HCT116 (cell line): Measurements from ENCODE around the gene BCDIN3D. TPM values are rescaled to one million over a fixed set of nuclear protein-coding genes. Genes with fewer than 3 reads are reported as not detected.

Source experiments
- ATAC-seq: fragments of 200-7000 bp; cut with Tn5 transposase; 2 replicates; pipeline ENCODE4 v1.9.1; 2020; ENCODE audit warnings: mild to moderate bottlenecking, moderate library complexity
- BruUV-seq: library from RNA; stranded (reverse); fragments of 400-500 nt; replicated peaks from 2 replicates; lab custom pipeline; 2021; lab: Mats Ljungman, UMichigan
- CTCF ChIA-PET: fragments of 300-600 bp; sonication (Branson Sonifier 250); formaldehyde crosslinking; loops from one replicate; lab custom pipeline; 2021; ENCODE audit warnings: antibody characterized with exemption; lab: Charles Lee
- POLR2A ChIA-PET: fragments of 300-600, 350-600 bp; sonication (Branson Sonifier 250); formaldehyde crosslinking; loops from one replicate; lab custom pipeline; 2021; ENCODE audit warnings: antibody characterized with exemption; lab: Charles Lee
- RAD21 ChIA-PET, 2 experiments: fragments of 300-600 bp; sonication (Branson Sonifier 250); formaldehyde crosslinking; loops; one replicate each; lab custom pipeline; 2023; ENCODE audit warnings: low total read pairs in 2 of 2; ENCODE audit not compliant: uncharacterized antibody in 2 of 2, unreplicated experiment in 2 of 2, low non-redundant PET in 1 of 2; lab: Charles Lee
- DNase-seq: peaks from one replicate; pipeline ENCODE4 v3.0.0-alpha.2; 2010; ENCODE audit warnings: low read depth, low spot score
- H2AFZ ChIP-seq: fragments of 200-600 bp; shearing (Covaris generic), sonication (generic); 2 replicates; pipeline ENCODE4 v1.6.1; 2017; ENCODE audit warnings: low read depth, mixed run types, mixed read lengths, antibody characterized with exemption, low read length; ENCODE audit not compliant: poor library complexity, severe bottlenecking
- H3K27ac ChIP-seq: 2 replicates; pipeline ENCODE4 v1.5.1; 2012; ENCODE audit warnings: low read depth, low read length
- H3K27me3 ChIP-seq: fragments of 200-600 bp; sonication (generic); 2 replicates; pipeline ENCODE4 v1.6.1; 2016; ENCODE audit warnings: mixed run types, low read length, mixed read lengths; ENCODE audit not compliant: insufficient read depth
- H3K36me3 ChIP-seq, 2 experiments: fragments of 200-500 bp in 1 of 2; fragments of 200-600 bp in 1 of 2; sonication (Bioruptor generic) in 1 of 2; sonication (generic) in 1 of 2; 2 replicates each; pipeline versions ENCODE4 v1.5.1 to v1.6.1; 2014 to 2016; ENCODE audit warnings: low read length in 2 of 2, inconsistent platforms in 1 of 2, mixed read lengths in 1 of 2, mixed run types in 1 of 2; ENCODE audit not compliant: insufficient read depth in 2 of 2, control insufficient read depth in 1 of 2
- H3K4me1 ChIP-seq, 2 experiments: fragments of 200-600 bp in 1 of 2; sonication (generic) in 1 of 2; 2 replicates each; pipeline versions ENCODE4 v1.5.1 to v1.6.1; 2012 to 2017; ENCODE audit warnings: low read length in 2 of 2, inconsistent platforms in 1 of 2, mild to moderate bottlenecking in 1 of 2, mixed read lengths in 1 of 2, mixed run types in 1 of 2, moderate library complexity in 1 of 2; ENCODE audit not compliant: insufficient read depth in 2 of 2, control insufficient read depth in 1 of 2
- H3K4me2 ChIP-seq: fragments of 200-600 bp; sonication (generic); 2 replicates; pipeline ENCODE4 v1.6.1; 2017; ENCODE audit warnings: mixed run types, low read length, mixed read lengths
- H3K4me3 ChIP-seq, 2 experiments: fragments of 200-600 bp in 1 of 2; sonication (generic) in 1 of 2; replicated peaks in 1 of 2; 2 replicates each; pipeline ENCODE4 v1.5.1; 2011 to 2016; ENCODE audit warnings: low read length in 2 of 2, control low read depth in 1 of 2, low read depth in 1 of 2, mild to moderate bottlenecking in 1 of 2, mixed read lengths in 1 of 2, mixed run types in 1 of 2
- H3K79me2 ChIP-seq: fragments of 200-600 bp; sonication (generic); 2 replicates; pipeline ENCODE4 v1.6.1; 2017; ENCODE audit warnings: mild to moderate bottlenecking, mixed run types, low read length, moderate library complexity, mixed read lengths; ENCODE audit not compliant: insufficient read depth
- H3K9ac ChIP-seq: fragments of 200-600 bp; sonication (generic); 2 replicates; pipeline ENCODE4 v1.6.1; 2016; ENCODE audit warnings: low read length, mixed read lengths
- H3K9me2 ChIP-seq: fragments of 200-600 bp; sonication (generic), shearing (Covaris generic); 2 replicates; pipeline ENCODE4 v1.6.1; 2017; ENCODE audit warnings: mixed run types, mild to moderate bottlenecking, moderate library complexity; ENCODE audit not compliant: insufficient read depth
- H3K9me3 ChIP-seq, 2 experiments: fragments of 200-500 bp in 1 of 2; fragments of 200-600 bp in 1 of 2; sonication (Bioruptor generic) in 1 of 2; sonication (generic) in 1 of 2; 2 replicates each; pipeline ENCODE4 v1.6.1; 2014 to 2017; ENCODE audit warnings: low read length in 2 of 2, mixed read lengths in 2 of 2, inconsistent platforms in 1 of 2, low read depth in 1 of 2, mild to moderate bottlenecking in 1 of 2, mixed run types in 1 of 2, moderate library complexity in 1 of 2; ENCODE audit not compliant: control insufficient read depth in 1 of 2, insufficient read depth in 1 of 2
- H4K20me1 ChIP-seq: fragments of 200-600 bp; sonication (generic), shearing (Covaris generic); 2 replicates; pipeline ENCODE4 v1.6.1; 2017; ENCODE audit warnings: mixed run types, mild to moderate bottlenecking, moderate library complexity; ENCODE audit not compliant: insufficient read depth
- CBX3 ChIP-seq: IDR thresholded peaks from 2 replicates; pipeline ENCODE4 v1.6.1; 2012; ENCODE audit warnings: low read depth
- CEBPB ChIP-seq: IDR thresholded peaks from 2 replicates; pipeline ENCODE4 v1.6.1; 2012; ENCODE audit warnings: low read depth
- ELF1 ChIP-seq: IDR thresholded peaks from 2 replicates; pipeline ENCODE4 v1.6.1; 2012; ENCODE audit warnings: low read depth, borderline replicate concordance
- EZH2phosphoT487 ChIP-seq: fragments of 200-600 bp; IDR thresholded peaks from 2 replicates; pipeline ENCODE4 v1.6.1; 2018; ENCODE audit warnings: antibody characterized with exemption, borderline replicate concordance
- FOSL1 ChIP-seq: IDR thresholded peaks from 2 replicates; pipeline ENCODE4 v1.6.1; 2012; ENCODE audit warnings: low read depth
- JUND ChIP-seq: IDR thresholded peaks from 2 replicates; pipeline ENCODE4 v1.6.1; 2012
- RAD21 ChIP-seq: IDR thresholded peaks from 2 replicates; pipeline ENCODE4 v1.6.1; 2012; ENCODE audit warnings: low read depth, mild to moderate bottlenecking
- SP1 ChIP-seq: IDR thresholded peaks from 2 replicates; pipeline ENCODE4 v1.6.1; 2012; ENCODE audit warnings: low read depth
- SRF ChIP-seq: IDR thresholded peaks from 2 replicates; pipeline ENCODE4 v1.6.1; 2012; ENCODE audit warnings: low read depth
- ZFX ChIP-seq: fragments of 450-650 bp; IDR thresholded peaks from 2 replicates; pipeline ENCODE4 v1.6.1; 2017
- intact Hi-C: fragments of 100-400 bp; cut with micrococcal nuclease; formaldehyde crosslinking; loops from 2 replicates; pipeline ENCODE4 v1.10.0; 2022
- total RNA-seq: library from RNA; stranded (reverse); gene quantifications from one replicate; pipeline ENCODE4 v1.2.1, GENCODE V29; 2021; ENCODE audit not compliant: unreplicated experiment
- TF ChIP-seq, protein P1 (sequence below), 3 experiments: fragments of 200-600 bp in 1 of 3; sonication (generic) in 1 of 3; IDR thresholded peaks in 2 of 3; conservative IDR thresholded peaks in 1 of 3; 2 replicates each; pipeline ENCODE4 v1.5.1; 2012 to 2017; ENCODE audit warnings: low read depth in 2 of 3, low read length in 2 of 3, antibody characterized with exemption in 1 of 3, borderline replicate concordance in 1 of 3, control low read depth in 1 of 3, mild to moderate bottlenecking in 1 of 3, mixed read lengths in 1 of 3, mixed run types in 1 of 3, moderate library complexity in 1 of 3; ENCODE audit not compliant: insufficient read depth in 1 of 3
- TF ChIP-seq, protein P2 (sequence below): IDR thresholded peaks from 2 replicates; pipeline ENCODE4 v1.6.1; 2011; ENCODE audit warnings: mild to moderate bottlenecking, low read length, moderate library complexity; ENCODE audit not compliant: insufficient replicate concordance; ENCODE audit errors: extremely low read depth
- TF ChIP-seq, protein P3 (sequence below): IDR thresholded peaks from 2 replicates; pipeline ENCODE4 v1.6.1; 2012
- TF ChIP-seq, protein P4 (sequence below): IDR thresholded peaks from 2 replicates; pipeline ENCODE4 v1.6.1; 2012

BCDIN3D gene
- total RNA-seq, 1 experiment from 2014 or later = 5.7 TPM

DNA sequence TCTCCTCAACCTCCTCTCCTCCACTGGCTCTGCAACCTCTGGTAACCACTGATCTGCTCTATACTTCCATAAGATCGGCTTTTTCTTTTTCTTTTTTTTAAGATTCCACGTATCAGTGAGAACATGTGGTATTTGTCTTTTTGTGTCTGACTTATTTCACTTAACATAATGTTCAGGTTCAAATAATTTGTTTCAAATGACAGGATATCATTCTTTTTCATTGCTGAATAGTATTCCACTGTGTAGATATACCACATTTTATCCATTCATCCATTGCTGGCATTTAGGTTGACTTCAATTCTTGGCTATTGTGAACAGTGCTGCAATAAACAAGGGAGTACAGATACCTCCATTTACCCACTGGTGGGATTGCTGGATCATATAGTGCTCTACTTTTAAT is 55.2 kb downstream of the BCDIN3D start:
- Histone ChIP-seq H3K36me3 (no peaks in the 10 kb centered on the region), H3K9ac (no peak overlapping the region), H3K27ac (no peak overlapping the region), H3K79me2 (no peaks in the 10 kb centered on the region), H3K4me1 (peaks cover 0 to 9% of the 10 kb centered on the region in 2 experiments; a peak in 2 of 4 replicates), H3K4me3 (no peak overlapping the region), H3K9me2 (no peaks in the 10 kb centered on the region), H3K27me3 (no peaks in the 10 kb centered on the region), H2AFZ (no peak overlapping the region), H4K20me1 (no peaks in the 10 kb centered on the region), H3K4me2 (no peak overlapping the region), H3K9me3 (no peaks in the 10 kb centered on the region)
- TF ChIP-seq SRF (no peak), ELF1 (no peak), ZFX (no peak), FOSL1 (no peak), SP1 (no peak), EZH2phosphoT487 (no peak), RAD21 (no peak), CEBPB (no peak), CBX3 (no peak), JUND (no peak)
- TF ChIP-seq, protein P1, sequence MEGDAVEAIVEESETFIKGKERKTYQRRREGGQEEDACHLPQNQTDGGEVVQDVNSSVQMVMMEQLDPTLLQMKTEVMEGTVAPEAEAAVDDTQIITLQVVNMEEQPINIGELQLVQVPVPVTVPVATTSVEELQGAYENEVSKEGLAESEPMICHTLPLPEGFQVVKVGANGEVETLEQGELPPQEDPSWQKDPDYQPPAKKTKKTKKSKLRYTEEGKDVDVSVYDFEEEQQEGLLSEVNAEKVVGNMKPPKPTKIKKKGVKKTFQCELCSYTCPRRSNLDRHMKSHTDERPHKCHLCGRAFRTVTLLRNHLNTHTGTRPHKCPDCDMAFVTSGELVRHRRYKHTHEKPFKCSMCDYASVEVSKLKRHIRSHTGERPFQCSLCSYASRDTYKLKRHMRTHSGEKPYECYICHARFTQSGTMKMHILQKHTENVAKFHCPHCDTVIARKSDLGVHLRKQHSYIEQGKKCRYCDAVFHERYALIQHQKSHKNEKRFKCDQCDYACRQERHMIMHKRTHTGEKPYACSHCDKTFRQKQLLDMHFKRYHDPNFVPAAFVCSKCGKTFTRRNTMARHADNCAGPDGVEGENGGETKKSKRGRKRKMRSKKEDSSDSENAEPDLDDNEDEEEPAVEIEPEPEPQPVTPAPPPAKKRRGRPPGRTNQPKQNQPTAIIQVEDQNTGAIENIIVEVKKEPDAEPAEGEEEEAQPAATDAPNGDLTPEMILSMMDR (IDR thresholded peaks at IDR 0.05 in 2 of 3, conservative IDR thresholded peaks at IDR 0.05 in 1 of 3; ENCODE audit: borderline replicate concordance in 1 of 3, insufficient read depth in 1 of 3, low read depth in 2 of 3, low read length in 2 of 3) = no peak
- TF ChIP-seq, protein P2, sequence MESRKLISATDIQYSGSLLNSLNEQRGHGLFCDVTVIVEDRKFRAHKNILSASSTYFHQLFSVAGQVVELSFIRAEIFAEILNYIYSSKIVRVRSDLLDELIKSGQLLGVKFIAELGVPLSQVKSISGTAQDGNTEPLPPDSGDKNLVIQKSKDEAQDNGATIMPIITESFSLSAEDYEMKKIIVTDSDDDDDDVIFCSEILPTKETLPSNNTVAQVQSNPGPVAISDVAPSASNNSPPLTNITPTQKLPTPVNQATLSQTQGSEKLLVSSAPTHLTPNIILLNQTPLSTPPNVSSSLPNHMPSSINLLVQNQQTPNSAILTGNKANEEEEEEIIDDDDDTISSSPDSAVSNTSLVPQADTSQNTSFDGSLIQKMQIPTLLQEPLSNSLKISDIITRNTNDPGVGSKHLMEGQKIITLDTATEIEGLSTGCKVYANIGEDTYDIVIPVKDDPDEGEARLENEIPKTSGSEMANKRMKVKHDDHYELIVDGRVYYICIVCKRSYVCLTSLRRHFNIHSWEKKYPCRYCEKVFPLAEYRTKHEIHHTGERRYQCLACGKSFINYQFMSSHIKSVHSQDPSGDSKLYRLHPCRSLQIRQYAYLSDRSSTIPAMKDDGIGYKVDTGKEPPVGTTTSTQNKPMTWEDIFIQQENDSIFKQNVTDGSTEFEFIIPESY = no peak
- TF ChIP-seq, protein P3, sequence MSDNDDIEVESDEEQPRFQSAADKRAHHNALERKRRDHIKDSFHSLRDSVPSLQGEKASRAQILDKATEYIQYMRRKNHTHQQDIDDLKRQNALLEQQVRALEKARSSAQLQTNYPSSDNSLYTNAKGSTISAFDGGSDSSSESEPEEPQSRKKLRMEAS = no peak
- TF ChIP-seq, protein P4, sequence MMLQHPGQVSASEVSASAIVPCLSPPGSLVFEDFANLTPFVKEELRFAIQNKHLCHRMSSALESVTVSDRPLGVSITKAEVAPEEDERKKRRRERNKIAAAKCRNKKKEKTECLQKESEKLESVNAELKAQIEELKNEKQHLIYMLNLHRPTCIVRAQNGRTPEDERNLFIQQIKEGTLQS = no peak
- ATAC-seq (no peak), DNase-seq (no peak)
- RAD21 ChIA-PET = no interaction called here
- intact Hi-C loops = no loop called here
- POLR2A ChIA-PET = no interaction called here
- CTCF ChIA-PET = interaction anchor here (2.1 kb wide), 1 partner anchor 10 kb away, joined by 10 read pairs; no protein-coding TSS in a partner anchor
- BruUV-seq = no TSS peak

Other genes with a start within 250 kb of the BCDIN3D start
- 0.42 TPM for gene FAM186B, start 237.5 kb downstream of the BCDIN3D start, total RNA-seq
- 29.0 TPM for gene PRPF40B, start 219.5 kb downstream of the BCDIN3D start, total RNA-seq
- 3.5 TPM for gene FMNL3, start 135.7 kb downstream of the BCDIN3D start, total RNA-seq
- gene TMBIM6, start 101.5 kb downstream of the BCDIN3D start, total RNA-seq = 510 TPM
- 12.1 TPM for gene NCKAP5L, start 14.7 kb downstream of the BCDIN3D start, total RNA-seq
- gene FAIM2, start 60.8 kb upstream of the BCDIN3D start, total RNA-seq = not detected
- not detected for gene AQP2, start 107.6 kb upstream of the BCDIN3D start, total RNA-seq
- gene AQP5, start 118.8 kb upstream of the BCDIN3D start, total RNA-seq = not detected
- gene AQP6, start 129.8 kb upstream of the BCDIN3D start, total RNA-seq = not detected
- gene RACGAP1, start 182.4 kb upstream of the BCDIN3D start, total RNA-seq = 147 TPM
- gene ASIC1, start 214.5 kb upstream of the BCDIN3D start, total RNA-seq = 28.9 TPM
- 64.8 TPM for gene SMARCD1, start 242.2 kb upstream of the BCDIN3D start, total RNA-seq